IMR-90 (cell line): ENCODE measurements around the gene PPFIA1. TPM values are rescaled to one million over a fixed set of nuclear protein-coding genes. Genes with fewer than 3 reads are reported as not detected.

Experiments
- ATAC-seq: fragments of 200-7000 bp; cut with Tn5 transposase; 2 replicates; pipeline ENCODE4 v1.9.1; 2020; ENCODE audit warnings: low read depth, mild to moderate bottlenecking, moderate library complexity
- BruUV-seq: library from RNA; stranded (reverse); fragments of 400-500 nt; replicated peaks from 2 replicates; lab custom pipeline; 2021; lab: Mats Ljungman, UMichigan
- CTCF ChIA-PET: fragments of 300-600 bp; formaldehyde crosslinking; extraction: SDS; loops from one replicate; lab custom pipeline; 2021; ENCODE audit warnings: antibody characterized with exemption; lab: Yijun Ruan, JAX
- POLR2A ChIA-PET: fragments of 300-600 bp; sonication (Branson Sonifier 250); formaldehyde crosslinking; loops from one replicate; lab custom pipeline; 2022; ENCODE audit warnings: antibody characterized with exemption; ENCODE audit not compliant: unreplicated experiment; lab: Charles Lee
- DNase-seq: peaks from one replicate; pipeline ENCODE4 v3.0.0; 2013
- H2AFZ ChIP-seq: replicated peaks from 2 replicates; pipeline ENCODE3; 2013; ENCODE audit warnings: low read length, mild to moderate bottlenecking; ENCODE audit not compliant: poor library complexity
- H2AK5ac ChIP-seq: 2 replicates; pipeline ENCODE4 v1.6.1; 2013; ENCODE audit warnings: low read depth, low read length, inconsistent platforms
- H2AK9ac ChIP-seq: replicated peaks from 2 replicates; pipeline ENCODE3; 2013; ENCODE audit warnings: mild to moderate bottlenecking, low read depth, low read length, moderate library complexity; ENCODE audit not compliant: poor library complexity
- H2BK120ac ChIP-seq: 2 replicates; pipeline ENCODE4 v1.6.1; 2013; ENCODE audit warnings: low read depth, low read length, inconsistent platforms
- H2BK15ac ChIP-seq: 3 replicates; pipeline ENCODE4 v1.6.1; 2013; ENCODE audit warnings: low read depth, low read length, inconsistent platforms
- H2BK20ac ChIP-seq: 2 replicates; pipeline ENCODE4 v1.6.1; 2013; ENCODE audit warnings: low read depth, mild to moderate bottlenecking, inconsistent platforms, low read length, moderate library complexity
- H2BK5ac ChIP-seq: 2 replicates; pipeline ENCODE4 v1.6.1; 2013; ENCODE audit warnings: mild to moderate bottlenecking, low read depth, low read length, inconsistent platforms; ENCODE audit not compliant: poor library complexity, severe bottlenecking
- H3K14ac ChIP-seq: replicated peaks from 2 replicates; pipeline ENCODE4 v1.6.1; 2013; ENCODE audit warnings: low read depth, low read length, inconsistent platforms
- H3K18ac ChIP-seq: 2 replicates; pipeline ENCODE4 v1.6.1; 2013; ENCODE audit warnings: low read depth, low read length, control low read depth
- H3K23ac ChIP-seq: 2 replicates; pipeline ENCODE4 v1.6.1; 2013; ENCODE audit warnings: low read depth, low read length, inconsistent platforms
- H3K27ac ChIP-seq: 2 replicates; pipeline ENCODE4 v1.5.1; 2013; ENCODE audit warnings: mild to moderate bottlenecking, control low read depth, low read length; ENCODE audit not compliant: insufficient read depth
- H3K27me3 ChIP-seq: 2 replicates; pipeline ENCODE4 v1.6.1; 2013; ENCODE audit warnings: low read length; ENCODE audit not compliant: control insufficient read depth, insufficient read depth
- H3K36me3 ChIP-seq: 2 replicates; pipeline ENCODE4 v1.6.1; 2013; ENCODE audit warnings: low read length, mixed read lengths; ENCODE audit not compliant: control insufficient read depth, insufficient read depth
- H3K4ac ChIP-seq: 2 replicates; pipeline ENCODE4 v1.6.1; 2013; ENCODE audit warnings: low read depth, low read length, inconsistent platforms
- H3K4me1 ChIP-seq: 2 replicates; pipeline ENCODE4 v1.6.1; 2013; ENCODE audit warnings: low read length, mixed read lengths; ENCODE audit not compliant: control insufficient read depth, insufficient read depth
- H3K4me2 ChIP-seq: 2 replicates; pipeline ENCODE4 v1.6.1; 2013; ENCODE audit warnings: low read depth, mild to moderate bottlenecking, control low read depth, low read length, moderate library complexity
- H3K4me3 ChIP-seq: 2 replicates; pipeline ENCODE4 v1.5.1; 2013; ENCODE audit warnings: low read depth, mild to moderate bottlenecking, control low read depth, low read length, moderate library complexity; ENCODE audit not compliant: insufficient read depth
- H3K56ac ChIP-seq: 2 replicates; pipeline ENCODE4 v1.6.1; 2013; ENCODE audit warnings: low read length, inconsistent platforms; ENCODE audit not compliant: insufficient read depth; ENCODE audit errors: extremely low read depth
- H3K79me1 ChIP-seq, 2 experiments: 2 replicates each; pipeline ENCODE4 v1.6.1; 2013; ENCODE audit warnings: low read length in 2 of 2, inconsistent platforms in 1 of 2, low read depth in 1 of 2
- H3K9ac ChIP-seq: 2 replicates; pipeline ENCODE4 v1.6.1; 2013; ENCODE audit warnings: low read depth, low read length, control low read depth
- H3K9me1 ChIP-seq: 2 replicates; pipeline ENCODE4 v1.6.1; 2013; ENCODE audit warnings: low read length, inconsistent platforms; ENCODE audit not compliant: insufficient read depth
- H3K9me3 ChIP-seq: 2 replicates; pipeline ENCODE4 v1.6.1; 2013; ENCODE audit warnings: low read length; ENCODE audit not compliant: control insufficient read depth, insufficient read depth
- H4K20me1 ChIP-seq: 2 replicates; pipeline ENCODE4 v1.6.1; 2013; ENCODE audit warnings: low read length, inconsistent platforms; ENCODE audit not compliant: insufficient read depth
- H4K5ac ChIP-seq: 2 replicates; pipeline ENCODE4 v1.6.1; 2013; ENCODE audit warnings: mild to moderate bottlenecking, low read depth, low read length, control low read depth
- H4K8ac ChIP-seq, 2 experiments: 2 replicates each; pipeline ENCODE4 v1.6.1; 2013; ENCODE audit warnings: low read depth in 2 of 2, low read length in 2 of 2, control low read depth in 1 of 2, inconsistent platforms in 1 of 2
- H4K91ac ChIP-seq: 2 replicates; pipeline ENCODE4 v1.6.1; 2013; ENCODE audit warnings: low read depth, low read length, inconsistent platforms; ENCODE audit not compliant: insufficient read depth
- BHLHE40 ChIP-seq: fragments of 150-350 bp; IDR thresholded peaks from 2 replicates; pipeline ENCODE4 v1.6.1; 2016; ENCODE audit warnings: mild to moderate bottlenecking, low read depth, low read length
- CEBPB ChIP-seq: IDR thresholded peaks from 2 replicates; pipeline ENCODE4 v1.6.1; 2012; ENCODE audit warnings: low read depth, low read length, improper control_type of control experiment
- CHD1 ChIP-seq: IDR thresholded peaks from 2 replicates; pipeline ENCODE4 v1.6.1; 2012; ENCODE audit warnings: low read depth, low read length, improper control_type of control experiment
- CTCF ChIP-seq: conservative IDR thresholded peaks from 2 replicates; pipeline ENCODE4 v1.5.1; 2012; ENCODE audit warnings: mild to moderate bottlenecking, low read depth, low read length, improper control_type of control experiment
- ELK1 ChIP-seq: fragments of 150-350 bp; IDR thresholded peaks from 2 replicates; pipeline ENCODE4 v1.6.1; 2016; ENCODE audit warnings: low read depth, mild to moderate bottlenecking, low read length, moderate library complexity, borderline replicate concordance
- FOS ChIP-seq: fragments of 150-350 bp; IDR thresholded peaks from 2 replicates; pipeline ENCODE4 v1.6.1; 2016; ENCODE audit warnings: low read depth, low read length
- MAFK ChIP-seq: IDR thresholded peaks from 2 replicates; pipeline ENCODE4 v1.6.1; 2012; ENCODE audit warnings: low read depth, low read length, improper control_type of control experiment
- MAZ ChIP-seq: IDR thresholded peaks from 2 replicates; pipeline ENCODE4 v1.6.1; 2012; ENCODE audit warnings: low read depth, mild to moderate bottlenecking, low read length, improper control_type of control experiment, moderate library complexity, borderline replicate concordance
- MXI1 ChIP-seq: IDR thresholded peaks from 2 replicates; pipeline ENCODE4 v1.6.1; 2012; ENCODE audit warnings: low read depth, mild to moderate bottlenecking, low read length, moderate library complexity, borderline replicate concordance
- NFE2L2 ChIP-seq: fragments of 150-350 bp; IDR thresholded peaks from 2 replicates; pipeline ENCODE4 v1.6.1; 2016; ENCODE audit warnings: low read depth, mild to moderate bottlenecking, low read length
- POLR2A ChIP-seq: IDR thresholded peaks from 2 replicates; pipeline ENCODE4 v1.6.1; 2012; ENCODE audit warnings: mild to moderate bottlenecking, low read depth, low read length
- RAD21 ChIP-seq: IDR thresholded peaks from 2 replicates; pipeline ENCODE4 v1.6.1; 2012; ENCODE audit warnings: low read length, improper control_type of control experiment
- RCOR1 ChIP-seq: IDR thresholded peaks from 2 replicates; pipeline ENCODE4 v1.6.1; 2012; ENCODE audit warnings: mild to moderate bottlenecking, low read length, improper control_type of control experiment; ENCODE audit not compliant: insufficient replicate concordance
- RFX5 ChIP-seq: IDR thresholded peaks from 2 replicates; pipeline ENCODE4 v1.8.0; 2012; ENCODE audit warnings: low read depth, mild to moderate bottlenecking, low read length, moderate library complexity
- SMC3 ChIP-seq: fragments of 150-350 bp; IDR thresholded peaks from 2 replicates; pipeline ENCODE4 v1.6.1; 2016; ENCODE audit warnings: low read depth, mild to moderate bottlenecking, antibody characterized with exemption, low read length, moderate library complexity
- USF2 ChIP-seq: fragments of 150-350 bp; IDR thresholded peaks from 2 replicates; pipeline ENCODE4 v1.6.1; 2017; ENCODE audit warnings: mild to moderate bottlenecking, antibody characterized with exemption, low read length, low read depth
- WGBS, 2 experiments: methylation state at CpG; one replicate each; pipeline versions ENCODE4 v1.1.5 to v1.1.7; 2013; ENCODE audit warnings: missing lambda C conversion rate in 2 of 2; ENCODE audit not compliant: insufficient read length in 1 of 2; ENCODE audit errors: extremely low coverage in 2 of 2; 5-methylcytosine and 5-hydroxymethylcytosine counted together
- dilution Hi-C: fragments of 300-500 bp; cut with HindIII; formaldehyde crosslinking; loops from one replicate; pipeline ENCODE4 v1.14.3; 2018; ENCODE audit warnings: low sequenced_read_pairs; ENCODE audit not compliant: unreplicated experiment
- in situ Hi-C: fragments of 300-500 bp; cut with MboI; formaldehyde crosslinking; loops from 3 replicates; pipeline ENCODE4 v1.14.3; 2019; ENCODE audit warnings: low sequenced_read_pairs, inconsistent platforms, mixed read lengths
- intact Hi-C: fragments of 100-400 bp; cut with micrococcal nuclease; formaldehyde crosslinking; loops from 2 replicates; pipeline ENCODE4 v1.10.0; 2022
- polyA plus RNA-seq, 3 experiments: library from polyadenylated mRNA; depleted of rRNA; stranded (reverse); fragments of >200 nt; gene quantifications; 2 replicates each; pipeline ENCODE4 v1.2.3, GENCODE V29; 2012; ENCODE audit warnings: low replicate concordance in 1 of 3
- total RNA-seq: library from RNA; depleted of rRNA; stranded (reverse); fragments of >200 nt; gene quantifications from 2 replicates; pipeline ENCODE4 v1.2.3, GENCODE V29; 2012

Gene PPFIA1
- total and polyA plus RNA-seq, 2 of the 4 experiments (the other 2 are of a cell fraction) = 25.6 to 37.2 TPM

GRCh38 chr11:70327717-70328116 lies 57.2 kb downstream of the PPFIA1 start:
- Histone ChIP-seq H3K4me2 (no peak overlapping the region), H3K27ac (no peak overlapping the region), H3K9me3 (no peaks in the 10 kb centered on the region), H2AK5ac (no peak overlapping the region), H3K79me1 (peaks cover 0 to 44% of the 10 kb centered on the region in 2 experiments; a peak in 2 of 4 replicates), H3K4ac (no peak overlapping the region), H4K91ac (no peak overlapping the region), H3K9me1 (peaks cover 17% of the 10 kb centered on the region), H3K18ac (no peak overlapping the region), H2BK15ac (no peak overlapping the region), H2BK20ac (no peak overlapping the region), H2BK5ac (no peak overlapping the region), H3K27me3 (no peaks in the 10 kb centered on the region), H2AK9ac (no peak overlapping the region), H4K8ac (no peak overlapping the region), H3K36me3 (peaks cover 32% of the 10 kb centered on the region), H3K9ac (no peak overlapping the region), H3K14ac (no peak overlapping the region), H3K4me3 (no peak overlapping the region), H3K4me1 (peaks cover 13% of the 10 kb centered on the region), H3K23ac (no peak overlapping the region), H2AFZ (no peak overlapping the region), H4K5ac (no peak overlapping the region), H2BK120ac (no peak overlapping the region), H4K20me1 (0 out of 2 replicates have a peak, but pooled peaks cover 2% of the 10 kb centered on the region), H3K56ac (no peak overlapping the region)
- BruUV-seq = no TSS peak
- DNase-seq (no peak), ATAC-seq (no peak)
- CTCF ChIA-PET = no interaction called here
- dilution Hi-C loops = no loop called here
- 97% methylated on average over 5 of the region's 10 CpGs; no CpG with 5 or more reads in 1 of the 2 experiments for WGBS, 2 experiments
- in situ Hi-C loops = no loop called here
- POLR2A ChIA-PET = no interaction called here
- intact Hi-C loops = loop anchor here (10.0 kb wide), 1 partner anchor 123 kb away; the partner anchor contains the start of gene FADD
- no peak for TF ChIP-seq NFE2L2
- no peak for TF ChIP-seq ELK1
- TF ChIP-seq CTCF = no peak
- TF ChIP-seq POLR2A = no peak
- no peak for TF ChIP-seq MAZ
- TF ChIP-seq RFX5 = no peak
- TF ChIP-seq MXI1 = no peak
- TF ChIP-seq MAFK = no peak
- no peak for TF ChIP-seq RAD21
- no peak for TF ChIP-seq USF2
- no peak for TF ChIP-seq CHD1
- no peak for TF ChIP-seq FOS
- TF ChIP-seq BHLHE40 = no peak
- no peak for TF ChIP-seq SMC3
- no peak for TF ChIP-seq CEBPB
- no peak for TF ChIP-seq RCOR1
